ENCODE results near the gene MEGF11. TPM values are rescaled to one million over a fixed set of nuclear protein-coding genes. Genes with fewer than 3 reads are reported as not detected.

MEGF11 gene
- total RNA-seq, 1 donor from 2014 or later = 0.77 TPM

DNA sequence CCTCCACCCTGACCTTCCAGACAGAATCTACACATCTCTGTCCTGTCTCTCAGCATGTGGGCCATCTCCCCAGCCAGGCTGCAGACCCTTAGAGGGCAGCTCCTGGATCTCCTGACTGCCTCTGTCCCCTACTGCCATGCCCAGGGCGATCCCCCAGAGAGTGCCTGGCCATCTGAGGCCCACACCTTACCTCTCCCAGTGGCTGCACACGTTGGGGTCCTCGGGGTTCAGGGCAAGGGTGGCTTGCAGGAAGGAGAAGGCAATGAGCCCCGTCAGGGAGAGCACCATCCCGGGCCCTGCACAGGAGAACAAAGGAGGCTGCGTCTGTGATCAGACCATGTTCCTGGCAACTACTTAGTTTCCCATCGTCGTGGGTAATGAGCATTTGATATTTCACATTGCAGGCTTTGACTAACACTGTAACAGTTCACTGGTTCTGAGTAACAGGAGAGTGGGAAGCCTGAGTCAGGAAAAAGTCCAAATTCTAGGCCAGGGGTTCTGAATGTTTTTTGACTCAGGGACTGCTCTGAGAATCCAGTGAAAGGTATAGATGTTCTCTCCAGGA lies 125.4 kb downstream of the MEGF11 start:
- Mint-ChIP-seq H3K4me1 (ENCODE audit: unreplicated experiment) (peaks cover 10% of the 10 kb centered on the region), H3K27ac (ENCODE audit: unreplicated experiment) (no peak overlapping the region), H3K9me3 (ENCODE audit: unreplicated experiment) (no peaks in the 10 kb centered on the region), H3K27me3 (ENCODE audit: unreplicated experiment) (peaks cover 4% of the 10 kb centered on the region), H3K36me3 (ENCODE audit: low read depth, unreplicated experiment) (no peaks in the 10 kb centered on the region), H3K4me3 (ENCODE audit: unreplicated experiment) (no peak overlapping the region)
- DNase-seq (ENCODE audit: low spot score) = no peak
- TF ChIP-seq, protein P1, sequence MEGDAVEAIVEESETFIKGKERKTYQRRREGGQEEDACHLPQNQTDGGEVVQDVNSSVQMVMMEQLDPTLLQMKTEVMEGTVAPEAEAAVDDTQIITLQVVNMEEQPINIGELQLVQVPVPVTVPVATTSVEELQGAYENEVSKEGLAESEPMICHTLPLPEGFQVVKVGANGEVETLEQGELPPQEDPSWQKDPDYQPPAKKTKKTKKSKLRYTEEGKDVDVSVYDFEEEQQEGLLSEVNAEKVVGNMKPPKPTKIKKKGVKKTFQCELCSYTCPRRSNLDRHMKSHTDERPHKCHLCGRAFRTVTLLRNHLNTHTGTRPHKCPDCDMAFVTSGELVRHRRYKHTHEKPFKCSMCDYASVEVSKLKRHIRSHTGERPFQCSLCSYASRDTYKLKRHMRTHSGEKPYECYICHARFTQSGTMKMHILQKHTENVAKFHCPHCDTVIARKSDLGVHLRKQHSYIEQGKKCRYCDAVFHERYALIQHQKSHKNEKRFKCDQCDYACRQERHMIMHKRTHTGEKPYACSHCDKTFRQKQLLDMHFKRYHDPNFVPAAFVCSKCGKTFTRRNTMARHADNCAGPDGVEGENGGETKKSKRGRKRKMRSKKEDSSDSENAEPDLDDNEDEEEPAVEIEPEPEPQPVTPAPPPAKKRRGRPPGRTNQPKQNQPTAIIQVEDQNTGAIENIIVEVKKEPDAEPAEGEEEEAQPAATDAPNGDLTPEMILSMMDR (IDR thresholded peaks at IDR 0.05; ENCODE audit: unreplicated experiment) = no peak

DNA sequence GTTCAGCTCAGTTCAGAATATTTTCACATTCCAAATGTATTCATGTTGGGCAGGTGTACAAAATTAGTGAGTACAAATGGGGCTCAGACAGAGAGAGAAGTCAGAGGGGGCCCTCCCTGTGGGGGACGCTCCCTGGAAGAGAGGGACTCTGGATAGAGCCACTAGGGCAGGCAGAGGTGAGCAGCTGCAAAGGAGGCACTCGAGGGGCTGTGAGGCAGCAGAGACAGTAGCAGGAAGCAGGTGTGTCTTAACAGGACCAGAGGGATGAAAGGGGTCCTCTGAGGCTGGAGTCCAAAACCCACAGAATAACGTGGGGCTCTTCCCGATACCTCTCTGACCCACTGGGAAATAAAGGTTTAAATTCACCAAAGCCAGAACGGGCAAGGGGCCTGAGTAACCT lies 127.1 kb downstream of the MEGF11 start:
- no peaks in the 10 kb centered on the region for H3K9me3 Mint-ChIP-seq (ENCODE audit: unreplicated experiment)
- TF ChIP-seq, protein P1 (IDR thresholded peaks at IDR 0.05; ENCODE audit: unreplicated experiment) = no peak
- H3K27ac Mint-ChIP-seq (ENCODE audit: unreplicated experiment) = no peak overlapping the region
- H3K4me1 Mint-ChIP-seq (ENCODE audit: unreplicated experiment) = peaks cover 10% of the 10 kb centered on the region
- H3K27me3 Mint-ChIP-seq (ENCODE audit: unreplicated experiment) = peaks cover 4% of the 10 kb centered on the region
- H3K36me3 Mint-ChIP-seq (ENCODE audit: low read depth, unreplicated experiment) = no peaks in the 10 kb centered on the region
- no peak for DNase-seq (ENCODE audit: low spot score)
- H3K4me3 Mint-ChIP-seq (ENCODE audit: unreplicated experiment) = no peak overlapping the region

DNA sequence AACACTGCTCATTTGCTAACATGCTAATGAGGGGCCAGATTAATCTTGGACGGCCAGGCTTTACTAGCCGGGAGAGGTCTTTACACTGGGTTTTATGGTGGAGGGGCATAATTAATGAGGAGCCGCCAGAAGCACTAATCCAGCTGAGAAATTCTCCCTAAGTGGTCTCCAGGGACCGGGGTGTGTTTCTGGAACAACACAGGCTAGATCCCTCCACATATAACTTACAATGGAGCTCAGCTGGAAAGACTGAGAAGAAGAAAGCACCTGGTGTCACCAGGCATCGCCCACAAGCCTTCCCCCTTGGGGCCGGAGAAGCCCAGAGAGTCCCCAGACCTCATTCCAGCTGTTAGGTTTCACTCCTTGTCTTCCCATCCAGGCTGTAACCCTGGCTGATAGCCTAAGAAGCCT lies 127.5 kb downstream of the MEGF11 start:
- DNase-seq (ENCODE audit: low spot score) = no peak
- Mint-ChIP-seq H3K36me3 (ENCODE audit: low read depth, unreplicated experiment) (no peaks in the 10 kb centered on the region), H3K4me3 (ENCODE audit: unreplicated experiment) (no peak overlapping the region), H3K27ac (ENCODE audit: unreplicated experiment) (no peak overlapping the region), H3K9me3 (ENCODE audit: unreplicated experiment) (no peaks in the 10 kb centered on the region), H3K27me3 (ENCODE audit: unreplicated experiment) (peaks cover 2% of the 10 kb centered on the region), H3K4me1 (ENCODE audit: unreplicated experiment) (peaks cover 7% of the 10 kb centered on the region)
- TF ChIP-seq, protein P1 (IDR thresholded peaks at IDR 0.05; ENCODE audit: unreplicated experiment) = no peak

DNA sequence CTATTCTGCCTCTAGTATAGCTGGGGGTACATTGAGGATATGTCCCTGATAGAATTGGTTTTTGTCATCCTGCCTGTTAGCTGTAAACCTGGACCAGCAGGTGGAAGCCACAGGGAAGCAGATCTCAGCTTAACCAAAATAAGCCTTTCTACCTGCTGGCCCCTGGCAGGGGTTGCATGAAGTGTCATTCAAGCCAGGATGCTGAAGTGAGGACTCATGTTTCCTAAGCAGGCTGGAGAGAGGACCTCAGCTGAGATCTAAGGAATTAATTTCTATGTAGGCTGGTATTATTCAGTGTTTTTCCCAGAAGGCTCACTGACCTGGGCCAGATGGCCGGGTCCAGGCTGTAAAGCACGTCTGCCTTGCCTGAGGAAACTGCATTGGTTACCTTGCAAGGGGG lies 128.9 kb downstream of the MEGF11 start:
- no peak for DNase-seq (ENCODE audit: low spot score)
- Mint-ChIP-seq H3K9me3 (ENCODE audit: unreplicated experiment) (no peaks in the 10 kb centered on the region), H3K27me3 (ENCODE audit: unreplicated experiment) (peaks cover 2% of the 10 kb centered on the region), H3K4me1 (ENCODE audit: unreplicated experiment) (no peaks in the 10 kb centered on the region), H3K27ac (ENCODE audit: unreplicated experiment) (no peak overlapping the region), H3K4me3 (ENCODE audit: unreplicated experiment) (no peak overlapping the region), H3K36me3 (ENCODE audit: low read depth, unreplicated experiment) (no peaks in the 10 kb centered on the region)
- TF ChIP-seq, protein P1 (IDR thresholded peaks at IDR 0.05; ENCODE audit: unreplicated experiment) = no peak

DNA sequence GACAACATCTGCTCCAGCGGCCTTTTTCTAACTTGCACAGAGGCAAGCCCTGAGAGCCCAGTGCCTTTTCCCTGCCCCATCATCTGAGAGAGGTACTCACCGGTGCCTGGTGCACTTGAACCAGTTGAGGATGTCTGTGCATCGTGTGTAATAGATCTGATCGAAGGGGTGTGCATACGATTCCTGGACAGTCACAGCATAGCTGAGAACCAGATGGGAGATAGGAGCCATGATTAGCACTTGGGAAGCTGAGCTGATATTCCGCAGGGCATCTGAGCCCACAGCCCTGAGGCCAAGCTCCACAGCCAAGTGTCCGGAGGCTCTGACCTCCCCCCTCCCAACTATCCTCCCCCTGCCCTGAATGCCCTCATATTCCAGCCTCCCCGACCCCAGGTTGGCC lies 129.8 kb downstream of the MEGF11 start:
- H3K36me3 Mint-ChIP-seq (ENCODE audit: low read depth, unreplicated experiment) = no peaks in the 10 kb centered on the region
- H3K27me3 Mint-ChIP-seq (ENCODE audit: unreplicated experiment) = peaks cover 2% of the 10 kb centered on the region
- H3K9me3 Mint-ChIP-seq (ENCODE audit: unreplicated experiment) = no peaks in the 10 kb centered on the region
- DNase-seq (ENCODE audit: low spot score) = no peak
- no peak overlapping the region for H3K27ac Mint-ChIP-seq (ENCODE audit: unreplicated experiment)
- TF ChIP-seq, protein P1 (IDR thresholded peaks at IDR 0.05; ENCODE audit: unreplicated experiment) = no peak
- no peak overlapping the region for H3K4me3 Mint-ChIP-seq (ENCODE audit: unreplicated experiment)
- H3K4me1 Mint-ChIP-seq (ENCODE audit: unreplicated experiment) = no peaks in the 10 kb centered on the region
